ENCODE data around the gene ZNF561. TPM values are rescaled to one million over a fixed set of nuclear protein-coding genes. Genes with fewer than 3 reads are reported as not detected.

The ZNF561 gene
- total RNA-seq, 1 donor from 2014 or later, result 133 TPM

DNA sequence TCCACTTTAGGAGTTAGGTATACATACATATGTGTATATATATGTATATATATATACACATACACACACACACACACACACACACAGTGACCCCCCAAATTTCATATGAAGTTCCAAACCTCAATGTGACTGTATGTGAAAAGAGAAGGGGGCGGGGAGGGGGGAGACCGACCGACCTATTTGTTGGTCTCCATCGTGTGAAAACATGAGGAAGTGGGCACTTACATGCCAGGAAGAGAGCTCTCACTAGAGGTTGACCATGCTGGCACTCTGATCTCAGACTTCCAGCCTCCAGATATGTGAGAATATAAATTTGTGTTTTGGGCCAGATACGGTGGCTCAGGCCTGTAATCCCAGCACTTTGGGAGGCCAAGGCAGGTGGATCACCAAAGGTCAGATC is 29.3 kb upstream of the ZNF561 start:
- no peaks in the 10 kb centered on the region for H3K4me1 Mint-ChIP-seq (ENCODE audit: low read depth, unreplicated experiment)
- Histone ChIP-seq H3K27me3 (ENCODE audit: insufficient read depth, low read length) (no peaks in the 10 kb centered on the region), H3K36me3 (ENCODE audit: insufficient read depth, low read length) (peaks cover 34% of the 10 kb centered on the region), H3K4me2 (ENCODE audit: low read length) (no peak overlapping the region), H2AFZ (ENCODE audit: low read depth, low read length) (no peak overlapping the region), H3K9ac (ENCODE audit: low read length) (no peak overlapping the region), H3K9me3 (ENCODE audit: insufficient read depth, low read depth, low read length) (peaks cover 42% of the 10 kb centered on the region), H3K4me1 (ENCODE audit: insufficient read depth, low read length) (no peaks in the 10 kb centered on the region), H3K79me2 (ENCODE audit: insufficient read depth, low read length) (peaks cover 56% of the 10 kb centered on the region), H4K20me1 (ENCODE audit: insufficient read depth, low read length) (no peaks in the 10 kb centered on the region), H3K4me3 (ENCODE audit: insufficient read depth, low read depth, low read length) (no peak overlapping the region), H3K27ac (ENCODE audit: low read depth, low read length) (no peak overlapping the region)
- DNase-seq (ENCODE audit: low read depth) (no peak), FAIRE-seq (no peak)
- no peak for TF ChIP-seq EZH2 (IDR thresholded peaks at IDR 0.05; ENCODE audit: insufficient read depth, low read length)
- TF ChIP-seq, protein P1, sequence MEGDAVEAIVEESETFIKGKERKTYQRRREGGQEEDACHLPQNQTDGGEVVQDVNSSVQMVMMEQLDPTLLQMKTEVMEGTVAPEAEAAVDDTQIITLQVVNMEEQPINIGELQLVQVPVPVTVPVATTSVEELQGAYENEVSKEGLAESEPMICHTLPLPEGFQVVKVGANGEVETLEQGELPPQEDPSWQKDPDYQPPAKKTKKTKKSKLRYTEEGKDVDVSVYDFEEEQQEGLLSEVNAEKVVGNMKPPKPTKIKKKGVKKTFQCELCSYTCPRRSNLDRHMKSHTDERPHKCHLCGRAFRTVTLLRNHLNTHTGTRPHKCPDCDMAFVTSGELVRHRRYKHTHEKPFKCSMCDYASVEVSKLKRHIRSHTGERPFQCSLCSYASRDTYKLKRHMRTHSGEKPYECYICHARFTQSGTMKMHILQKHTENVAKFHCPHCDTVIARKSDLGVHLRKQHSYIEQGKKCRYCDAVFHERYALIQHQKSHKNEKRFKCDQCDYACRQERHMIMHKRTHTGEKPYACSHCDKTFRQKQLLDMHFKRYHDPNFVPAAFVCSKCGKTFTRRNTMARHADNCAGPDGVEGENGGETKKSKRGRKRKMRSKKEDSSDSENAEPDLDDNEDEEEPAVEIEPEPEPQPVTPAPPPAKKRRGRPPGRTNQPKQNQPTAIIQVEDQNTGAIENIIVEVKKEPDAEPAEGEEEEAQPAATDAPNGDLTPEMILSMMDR (IDR thresholded peaks at IDR 0.05; ENCODE audit: insufficient read depth, low read depth, low read length), result no peak
- H3K27ac Mint-ChIP-seq (ENCODE audit: unreplicated experiment), result no peak overlapping the region
- H3K36me3 Mint-ChIP-seq (ENCODE audit: low read depth, unreplicated experiment), result peaks cover 56% of the 10 kb centered on the region
- H3K9me3 Mint-ChIP-seq (ENCODE audit: unreplicated experiment), result peaks cover 45% of the 10 kb centered on the region
- H3K27me3 Mint-ChIP-seq (ENCODE audit: low read depth, unreplicated experiment), result no peaks in the 10 kb centered on the region
- no peak overlapping the region for H3K4me3 Mint-ChIP-seq (ENCODE audit: unreplicated experiment)

DNA sequence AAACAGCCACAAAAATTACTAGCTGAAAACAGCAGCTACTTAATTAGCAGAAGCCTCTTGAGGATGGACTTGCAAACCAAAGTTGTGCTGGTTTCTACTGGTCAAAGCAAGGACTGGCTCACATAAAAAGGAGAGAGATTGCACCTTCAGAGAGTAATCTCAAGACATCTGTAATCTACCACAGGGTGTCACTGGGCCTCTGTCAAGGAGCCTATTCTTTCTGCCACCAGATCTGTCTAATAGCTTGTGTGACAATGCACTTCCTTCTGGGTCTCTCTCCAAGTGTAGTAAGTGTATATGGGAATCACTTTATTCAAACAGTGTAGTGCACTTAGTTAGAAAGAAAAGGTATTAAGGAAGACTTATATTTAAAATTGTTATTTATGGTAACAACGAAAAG is 24.4 kb upstream of the ZNF561 start:
- Mint-ChIP-seq H3K4me1 (ENCODE audit: low read depth, unreplicated experiment) (no peaks in the 10 kb centered on the region), H3K4me3 (ENCODE audit: unreplicated experiment) (no peak overlapping the region), H3K36me3 (ENCODE audit: low read depth, unreplicated experiment) (peaks cover 17% of the 10 kb centered on the region), H3K9me3 (ENCODE audit: unreplicated experiment) (peaks cover 7% of the 10 kb centered on the region), H3K27ac (ENCODE audit: unreplicated experiment) (no peak overlapping the region), H3K27me3 (ENCODE audit: low read depth, unreplicated experiment) (no peaks in the 10 kb centered on the region)
- Histone ChIP-seq H3K27me3 (ENCODE audit: insufficient read depth, low read length) (no peaks in the 10 kb centered on the region), H4K20me1 (ENCODE audit: insufficient read depth, low read length) (no peaks in the 10 kb centered on the region), H3K27ac (ENCODE audit: low read depth, low read length) (no peak overlapping the region), H3K36me3 (ENCODE audit: insufficient read depth, low read length) (no peaks in the 10 kb centered on the region), H3K9me3 (ENCODE audit: insufficient read depth, low read depth, low read length) (peaks cover 3% of the 10 kb centered on the region), H3K4me2 (ENCODE audit: low read length) (no peak overlapping the region), H3K79me2 (ENCODE audit: insufficient read depth, low read length) (peaks cover 31% of the 10 kb centered on the region), H3K4me3 (ENCODE audit: insufficient read depth, low read depth, low read length) (no peak overlapping the region), H2AFZ (ENCODE audit: low read depth, low read length) (no peak overlapping the region), H3K9ac (ENCODE audit: low read length) (no peak overlapping the region), H3K4me1 (ENCODE audit: insufficient read depth, low read length) (no peaks in the 10 kb centered on the region)
- TF ChIP-seq, protein P1 (IDR thresholded peaks at IDR 0.05; ENCODE audit: insufficient read depth, low read depth, low read length), result no peak
- TF ChIP-seq EZH2 (IDR thresholded peaks at IDR 0.05; ENCODE audit: insufficient read depth, low read length), result no peak
- no peak for DNase-seq (ENCODE audit: low read depth)
- FAIRE-seq, result no peak

DNA sequence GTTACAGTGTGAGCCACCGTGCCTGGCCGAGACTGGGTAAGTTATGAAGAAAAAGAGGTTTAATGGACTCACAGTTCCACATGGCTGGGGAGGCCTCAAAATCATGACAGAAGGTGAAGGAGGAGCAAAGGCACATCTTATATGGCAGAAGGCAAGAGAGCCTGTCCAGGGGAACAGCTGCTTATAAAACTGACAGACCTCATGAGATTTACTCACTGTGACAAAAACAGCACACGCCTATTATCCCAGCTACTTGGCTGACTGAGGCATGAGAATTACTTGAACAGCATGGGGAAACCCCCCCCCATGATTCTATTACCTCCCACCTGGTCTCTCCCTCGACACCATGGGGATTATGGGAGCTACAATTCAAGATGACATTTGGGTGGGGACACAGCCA is 23.4 kb upstream of the ZNF561 start:
- FAIRE-seq, result no peak
- no peak for DNase-seq (ENCODE audit: low read depth)
- no peak overlapping the region for H3K27ac ChIP-seq (ENCODE audit: low read depth, low read length)
- TF ChIP-seq, protein P1 (IDR thresholded peaks at IDR 0.05; ENCODE audit: insufficient read depth, low read depth, low read length), result no peak
- no peak for TF ChIP-seq EZH2 (IDR thresholded peaks at IDR 0.05; ENCODE audit: insufficient read depth, low read length)
- no peak overlapping the region for H3K4me2 ChIP-seq (ENCODE audit: low read length)
- no peak overlapping the region for H2AFZ ChIP-seq (ENCODE audit: low read depth, low read length)
- Mint-ChIP-seq H3K4me3 (ENCODE audit: unreplicated experiment) (peak overlapping the region; percentile 67), H3K27ac (ENCODE audit: unreplicated experiment) (no peak overlapping the region), H3K27me3 (ENCODE audit: low read depth, unreplicated experiment) (no peaks in the 10 kb centered on the region), H3K9me3 (ENCODE audit: unreplicated experiment) (peaks cover 4% of the 10 kb centered on the region), H3K4me1 (ENCODE audit: low read depth, unreplicated experiment) (no peaks in the 10 kb centered on the region), H3K36me3 (ENCODE audit: low read depth, unreplicated experiment) (peaks cover 11% of the 10 kb centered on the region)
- H3K4me3 ChIP-seq (ENCODE audit: insufficient read depth, low read depth, low read length), result no peak overlapping the region
- no peaks in the 10 kb centered on the region for H3K4me1 ChIP-seq (ENCODE audit: insufficient read depth, low read length)
- no peaks in the 10 kb centered on the region for H3K27me3 ChIP-seq (ENCODE audit: insufficient read depth, low read length)
- no peaks in the 10 kb centered on the region for H4K20me1 ChIP-seq (ENCODE audit: insufficient read depth, low read length)
- H3K36me3 ChIP-seq (ENCODE audit: insufficient read depth, low read length), result no peaks in the 10 kb centered on the region
- no peaks in the 10 kb centered on the region for H3K9me3 ChIP-seq (ENCODE audit: insufficient read depth, low read depth, low read length)
- no peak overlapping the region for H3K9ac ChIP-seq (ENCODE audit: low read length)
- peaks cover 23% of the 10 kb centered on the region for H3K79me2 ChIP-seq (ENCODE audit: insufficient read depth, low read length)
